Neural cell (in vitro differentiated cells): ENCODE data around the gene PLEKHO2. TPM values are rescaled to one million over a fixed set of nuclear protein-coding genes. Genes with fewer than 3 reads are reported as not detected.

Source experiments
- H2AFZ ChIP-seq: fragments of 200-600, 300-800 bp; sonication (generic), shearing (Covaris generic); 2 replicates; pipeline ENCODE4 v1.6.0; 2014; ENCODE audit warnings: low read depth, mild to moderate bottlenecking, antibody characterized with exemption, low read length, moderate library complexity
- H3F3A ChIP-seq: fragments of 200-600 bp; shearing (Covaris generic); 2 replicates; pipeline ENCODE4 v1.6.1; 2016; ENCODE audit warnings: mild to moderate bottlenecking, moderate library complexity, mixed read lengths, antibody characterized with exemption, low read length; ENCODE audit not compliant: insufficient read depth, poor library complexity, severe bottlenecking
- H3K27ac ChIP-seq: fragments of 200-600, 300-800 bp; sonication (generic), shearing (Covaris generic); 2 replicates; pipeline ENCODE4 v1.5.1; 2014; ENCODE audit warnings: mild to moderate bottlenecking, low read length, moderate library complexity
- H3K27me3 ChIP-seq: fragments of 300-800, 200-600 bp; sonication (generic), shearing (Covaris generic); 2 replicates; pipeline ENCODE4 v1.6.0; 2014; ENCODE audit warnings: mild to moderate bottlenecking, low read depth, low read length, moderate library complexity; ENCODE audit not compliant: insufficient read depth
- H3K36me3 ChIP-seq: fragments of 300-800, 200-600 bp; sonication (generic), shearing (Covaris generic); 2 replicates; pipeline ENCODE4 v1.5.1; 2014; ENCODE audit warnings: mild to moderate bottlenecking, antibody characterized with exemption, low read length, moderate library complexity; ENCODE audit not compliant: insufficient read depth
- H3K4me2 ChIP-seq: fragments of 300-800, 200-600 bp; sonication (generic), shearing (Covaris generic); 2 replicates; pipeline ENCODE4 v1.6.0; 2014; ENCODE audit warnings: mild to moderate bottlenecking, low read length
- H3K4me3 ChIP-seq: fragments of 300-800, 200-600 bp; sonication (generic), shearing (Covaris generic); 2 replicates; pipeline ENCODE4 v1.5.1; 2014; ENCODE audit warnings: mild to moderate bottlenecking, low read length, moderate library complexity
- H3K79me2 ChIP-seq: fragments of 200-600 bp; shearing (Covaris generic); replicated peaks from 2 replicates; pipeline ENCODE4 v1.6.0; 2014; ENCODE audit warnings: mild to moderate bottlenecking, low read length, moderate library complexity; ENCODE audit not compliant: insufficient read depth
- H3K9ac ChIP-seq: fragments of 300-800, 200-600 bp; sonication (generic), shearing (Covaris generic); 2 replicates; pipeline ENCODE4 v1.6.1; 2016; ENCODE audit warnings: mild to moderate bottlenecking, low read length, mixed read lengths
- H3K9me2 ChIP-seq: fragments of 200-600 bp; shearing (Covaris generic); 2 replicates; pipeline ENCODE4 v1.6.1; 2016; ENCODE audit warnings: mild to moderate bottlenecking, low read length, mixed read lengths; ENCODE audit not compliant: insufficient read depth
- H3K9me3 ChIP-seq: fragments of 200-600, 300-800 bp; sonication (generic), shearing (Covaris generic); 2 replicates; pipeline ENCODE4 v1.6.1; 2016; ENCODE audit warnings: mild to moderate bottlenecking, mixed run types, low read length, moderate library complexity, mixed read lengths
- H4K20me1 ChIP-seq: fragments of 200-600 bp; shearing (Covaris generic); 2 replicates; pipeline ENCODE4 v1.6.1; 2016; ENCODE audit warnings: mild to moderate bottlenecking, mixed run types; ENCODE audit not compliant: insufficient read depth
- CTCF ChIP-seq: fragments of 450-650 bp; IDR thresholded peaks from 2 replicates; pipeline ENCODE4 v1.5.1; 2014; ENCODE audit warnings: antibody characterized with exemption, mild to moderate bottlenecking, moderate library complexity; ENCODE audit not compliant: poor library complexity, severe bottlenecking
- EP300 ChIP-seq: fragments of 450-650 bp; conservative IDR thresholded peaks from 2 replicates; pipeline ENCODE4 v1.6.1; 2014; ENCODE audit warnings: antibody characterized with exemption, mild to moderate bottlenecking, moderate library complexity; ENCODE audit not compliant: poor library complexity, severe bottlenecking
- EZH2 ChIP-seq: fragments of 200-600, 300-800 bp; shearing (Covaris generic), sonication (generic); IDR thresholded peaks from 2 replicates; pipeline ENCODE4 v1.6.1; 2014; ENCODE audit warnings: antibody characterized with exemption, low read length, borderline replicate concordance, mild to moderate bottlenecking; ENCODE audit not compliant: insufficient read depth, poor library complexity, severe bottlenecking
- MXI1 ChIP-seq: fragments of 450-650 bp; conservative IDR thresholded peaks from 2 replicates; pipeline ENCODE4 v1.6.1; 2014; ENCODE audit warnings: antibody characterized with exemption, mild to moderate bottlenecking; ENCODE audit not compliant: poor library complexity, severe bottlenecking
- POLR2AphosphoS5 ChIP-seq: IDR thresholded peaks from 2 replicates; pipeline ENCODE4 v1.6.1; 2012
- RAD21 ChIP-seq: fragments of 450-650 bp; conservative IDR thresholded peaks from 2 replicates; pipeline ENCODE4 v1.6.1; 2014; ENCODE audit warnings: antibody characterized with exemption, mild to moderate bottlenecking, moderate library complexity
- SMC3 ChIP-seq: fragments of 450-650 bp; conservative IDR thresholded peaks from 2 replicates; pipeline ENCODE4 v1.6.1; 2014; ENCODE audit warnings: antibody characterized with exemption, mild to moderate bottlenecking, moderate library complexity; ENCODE audit not compliant: poor library complexity
- TAF1 ChIP-seq: IDR thresholded peaks from 2 replicates; pipeline ENCODE4 v1.6.1; 2012; ENCODE audit warnings: low read depth
- polyA plus RNA-seq: library from polyadenylated mRNA; depleted of rRNA; stranded (reverse); fragments of >200 nt; gene quantifications from 2 replicates; pipeline ENCODE4 v1.2.3, GENCODE V29; 2014

The PLEKHO2 gene
- polyA plus RNA-seq, 1 donor from 2014 or later: 1.3 TPM

GRCh38 chr15:64892847-64893403 is 51.2 kb downstream of the PLEKHO2 start:
- no peaks in the 10 kb centered on the region for H3K27me3 ChIP-seq
- no peaks in the 10 kb centered on the region for H3K79me2 ChIP-seq
- H3F3A ChIP-seq: no peaks in the 10 kb centered on the region
- no peak overlapping the region for H3K4me3 ChIP-seq
- no peak overlapping the region for H3K4me2 ChIP-seq
- TF ChIP-seq RAD21 (no peak), TAF1 (no peak), MXI1 (no peak), EP300 (no peak)
- H3K36me3 ChIP-seq: no peaks in the 10 kb centered on the region
- H3K27ac ChIP-seq: no peak overlapping the region
- no peak overlapping the region for H3K9ac ChIP-seq
- H4K20me1 ChIP-seq: no peaks in the 10 kb centered on the region
- H2AFZ ChIP-seq: no peak overlapping the region
- H3K9me3 ChIP-seq: no peaks in the 10 kb centered on the region
- H3K9me2 ChIP-seq: no peaks in the 10 kb centered on the region

GRCh38 chr15:64893481-64894394 is 52.0 kb downstream of the PLEKHO2 start:
- Histone ChIP-seq H2AFZ (peak overlapping the region; percentile 37), H3K27ac (peak overlapping the region; percentile 37), H3K4me3 (peak overlapping the region; percentile 47)

GRCh38 chr15:64894395-64895056 is 52.8 kb downstream of the PLEKHO2 start:
- Histone ChIP-seq H3K9ac (peak overlapping the region; percentile 34), H3K9me2 (no peaks in the 10 kb centered on the region)

More at GRCh38 chr15:64893481-64894394, 52.0 kb downstream of the PLEKHO2 start:
- H3K9me3 ChIP-seq: no peaks in the 10 kb centered on the region
- H3K79me2 ChIP-seq: no peaks in the 10 kb centered on the region
- peak overlapping the region; percentile 34 for H3K9ac ChIP-seq
- no peaks in the 10 kb centered on the region for H3K9me2 ChIP-seq
- H3K4me2 ChIP-seq: no peak overlapping the region
- H3K36me3 ChIP-seq: no peaks in the 10 kb centered on the region
- no peaks in the 10 kb centered on the region for H3K27me3 ChIP-seq
- H4K20me1 ChIP-seq: no peaks in the 10 kb centered on the region
- TF ChIP-seq SMC3: no peak
- no peak for TF ChIP-seq POLR2AphosphoS5
- TF ChIP-seq TAF1: no peak
- no peaks in the 10 kb centered on the region for H3F3A ChIP-seq

More at GRCh38 chr15:64894395-64895056, 52.8 kb downstream of the PLEKHO2 start:
- Histone ChIP-seq H3K9me3 (no peaks in the 10 kb centered on the region), H2AFZ (peak overlapping the region; percentile 37), H3K4me2 (no peak overlapping the region), H3K36me3 (no peaks in the 10 kb centered on the region), H3F3A (no peaks in the 10 kb centered on the region), H3K27me3 (no peaks in the 10 kb centered on the region), H4K20me1 (no peaks in the 10 kb centered on the region), H3K79me2 (no peaks in the 10 kb centered on the region), H3K4me3 (peak overlapping the region; percentile 47), H3K27ac (peak overlapping the region; percentile 37)
- TF ChIP-seq CTCF (no peak), POLR2AphosphoS5 (no peak), SMC3 (no peak), RAD21 (no peak), TAF1 (no peak), EZH2 (no peak)
